H1 (cell line): ENCODE results near the gene NTNG2. TPM values are rescaled to one million over a fixed set of nuclear protein-coding genes. Genes with fewer than 3 reads are reported as not detected.

Experiments used
- CTCF ChIA-PET: fragments of 300-600 bp; sonication (Branson Sonifier 250); formaldehyde crosslinking; loops from one replicate; lab custom pipeline; 2021; ENCODE audit not compliant: partially characterized antibody; lab: Charles Lee
- POLR2A ChIA-PET: fragments of 300-600 bp; sonication (Branson Sonifier 250); formaldehyde crosslinking; loops from one replicate; lab custom pipeline; 2021; ENCODE audit warnings: inconsistent platforms; ENCODE audit not compliant: partially characterized antibody; lab: Charles Lee
- DNase-seq, 2 experiments: peaks; one replicate each; pipeline versions ENCODE4 v3.0.0 to v3.0.0-alpha.2; 2010 to 2022; ENCODE audit warnings: low spot score in 2 of 2, low read depth in 1 of 2, mixed read lengths in 1 of 2
- FAIRE-seq: peaks from 2 replicates; lab custom pipeline; 2011; peaks lifted over from hg19 to GRCh38; lab: Jason Lieb, UNC
- H2AFZ ChIP-seq: 2 replicates; pipeline ENCODE4 v1.8.1; 2012; ENCODE audit warnings: low read length, inconsistent platforms
- H2AK5ac ChIP-seq: 2 replicates; pipeline ENCODE4 v1.6.1; 2013; ENCODE audit warnings: low read depth, low read length
- H2BK120ac ChIP-seq: replicated peaks from 2 replicates; pipeline ENCODE3; 2013; ENCODE audit warnings: low read depth, low read length, inconsistent platforms
- H2BK12ac ChIP-seq: 2 replicates; pipeline ENCODE4 v1.6.1; 2013; ENCODE audit warnings: low read depth, low read length
- H2BK15ac ChIP-seq: 2 replicates; pipeline ENCODE4 v1.6.1; 2013; ENCODE audit warnings: low read length
- H2BK20ac ChIP-seq: 2 replicates; pipeline ENCODE4 v1.6.1; 2013; ENCODE audit warnings: low read length
- H2BK5ac ChIP-seq: 2 replicates; pipeline ENCODE4 v1.6.1; 2013; ENCODE audit warnings: low read depth, low read length
- H3K14ac ChIP-seq: 2 replicates; pipeline ENCODE4 v1.6.1; 2013; ENCODE audit warnings: inconsistent platforms; ENCODE audit not compliant: insufficient read length
- H3K18ac ChIP-seq: 2 replicates; pipeline ENCODE4 v1.6.1; 2013; ENCODE audit warnings: low read length; ENCODE audit errors: extremely low read depth
- H3K23ac ChIP-seq: 2 replicates; pipeline ENCODE4 v1.6.1; 2013; ENCODE audit warnings: inconsistent platforms; ENCODE audit not compliant: insufficient read length
- H3K23me2 ChIP-seq: 2 replicates; pipeline ENCODE4 v1.6.1; 2013; ENCODE audit warnings: low read depth, low read length
- H3K27ac ChIP-seq: 2 replicates; pipeline ENCODE4 v1.6.1; 2011; ENCODE audit warnings: low read depth, low read length, inconsistent platforms
- H3K27me3 ChIP-seq, 4 experiments: replicated peaks in 1 of 4; 1 replicate in 1 of 4; 2 replicates in 3 of 4; pipeline versions ENCODE4 v1.6.1 to v1.8.1; 2011 to 2013; ENCODE audit warnings: low read length in 3 of 4, mild to moderate bottlenecking in 3 of 4, inconsistent platforms in 2 of 4, mixed read lengths in 2 of 4, moderate library complexity in 1 of 4; ENCODE audit not compliant: control insufficient read depth in 3 of 4, insufficient read depth in 3 of 4; ENCODE audit errors: extremely low read depth in 1 of 4
- H3K36me3 ChIP-seq, 4 experiments: 2 replicates each; pipeline versions ENCODE4 v1.6.1 to v1.8.1; 2011 to 2013; ENCODE audit warnings: mild to moderate bottlenecking in 4 of 4, low read length in 3 of 4, moderate library complexity in 2 of 4, control low read depth in 1 of 4, inconsistent platforms in 1 of 4; ENCODE audit not compliant: insufficient read depth in 4 of 4, control insufficient read depth in 2 of 4
- H3K4ac ChIP-seq: replicated peaks from 2 replicates; pipeline ENCODE3; 2013; ENCODE audit warnings: low read length, low read depth, mixed read lengths, inconsistent platforms; ENCODE audit not compliant: insufficient read length
- H3K4me1 ChIP-seq, 4 experiments: replicated peaks in 1 of 4; 1 replicate in 1 of 4; 2 replicates in 3 of 4; pipeline versions ENCODE4 v1.6.1 to v1.8.1; 2011 to 2013; ENCODE audit warnings: low read length in 3 of 4, inconsistent platforms in 2 of 4, mixed read lengths in 1 of 4; ENCODE audit not compliant: insufficient read depth in 4 of 4, control insufficient read depth in 3 of 4
- H3K4me2 ChIP-seq, 2 experiments: 2 replicates each; pipeline versions ENCODE4 v1.6.1 to v1.8.1; 2011 to 2013; ENCODE audit warnings: low read depth in 2 of 2, low read length in 2 of 2, control low read depth in 1 of 2, inconsistent platforms in 1 of 2, mild to moderate bottlenecking in 1 of 2; ENCODE audit not compliant: insufficient read depth in 1 of 2
- H3K4me3 ChIP-seq, 4 experiments: fragments of 200-600, 300-600 bp in 1 of 4; sonication (generic), shearing (Covaris generic), sonication (Bioruptor Twin) in 1 of 4; 2 replicates each; pipeline versions ENCODE4 v1.5.1 to v1.8.1; 2011 to 2016; ENCODE audit warnings: low read length in 4 of 4, low read depth in 3 of 4, control low read depth in 2 of 4, inconsistent platforms in 2 of 4, mild to moderate bottlenecking in 2 of 4, mixed read lengths in 1 of 4, moderate library complexity in 1 of 4; ENCODE audit not compliant: insufficient read depth in 2 of 4; ENCODE audit errors: extremely low read depth in 1 of 4
- H3K56ac ChIP-seq: replicated peaks from 2 replicates; pipeline ENCODE3; 2013; ENCODE audit warnings: low read depth, mild to moderate bottlenecking, mixed read lengths, low read length, inconsistent platforms; ENCODE audit not compliant: insufficient read length
- H3K79me1 ChIP-seq: 2 replicates; pipeline ENCODE4 v1.6.1; 2013; ENCODE audit warnings: low read depth, low read length, control low read depth
- H3K79me2 ChIP-seq, 2 experiments: 2 replicates each; pipeline versions ENCODE4 v1.6.1 to v1.8.1; 2012 to 2013; ENCODE audit warnings: low read length in 2 of 2, mild to moderate bottlenecking in 2 of 2, inconsistent platforms in 1 of 2; ENCODE audit not compliant: insufficient read depth in 2 of 2, control insufficient read depth in 1 of 2
- H3K9ac ChIP-seq, 4 experiments: replicated peaks in 1 of 4; 1 replicate in 1 of 4; 2 replicates in 3 of 4; pipeline versions ENCODE4 v1.6.1 to v1.8.1; 2011 to 2013; ENCODE audit warnings: low read depth in 3 of 4, low read length in 3 of 4, control low read depth in 2 of 4, mild to moderate bottlenecking in 2 of 4, moderate library complexity in 2 of 4, inconsistent platforms in 1 of 4; ENCODE audit errors: extremely low read depth in 1 of 4
- H3K9me3 ChIP-seq, 2 experiments: 2 replicates each; pipeline versions ENCODE4 v1.6.1 to v1.8.1; 2012 to 2013; ENCODE audit warnings: mild to moderate bottlenecking in 2 of 2, moderate library complexity in 2 of 2, control low read depth in 1 of 2, inconsistent platforms in 1 of 2, low read depth in 1 of 2, low read length in 1 of 2, mixed read lengths in 1 of 2; ENCODE audit not compliant: insufficient read depth in 2 of 2
- H4K20me1 ChIP-seq, 2 experiments: replicated peaks in 1 of 2; 2 replicates each; pipeline versions ENCODE3 to v1.8.1; 2011 to 2013; ENCODE audit warnings: inconsistent platforms in 2 of 2, low read length in 2 of 2, mild to moderate bottlenecking in 1 of 2; ENCODE audit not compliant: insufficient read depth in 2 of 2, control insufficient read depth in 1 of 2
- H4K5ac ChIP-seq: 2 replicates; pipeline ENCODE4 v1.6.1; 2013; ENCODE audit warnings: low read length, low read depth, mixed read lengths, inconsistent platforms; ENCODE audit not compliant: insufficient read length
- H4K8ac ChIP-seq: 2 replicates; pipeline ENCODE4 v1.8.0; 2013; ENCODE audit warnings: mild to moderate bottlenecking, moderate library complexity, low read length, inconsistent platforms; ENCODE audit not compliant: insufficient read depth; ENCODE audit errors: extremely low read depth
- H4K91ac ChIP-seq: replicated peaks from 2 replicates; pipeline ENCODE3; 2013; ENCODE audit warnings: low read length, mixed read lengths, inconsistent platforms; ENCODE audit not compliant: insufficient read length
- CREB1 ChIP-seq: IDR thresholded peaks from 2 replicates; pipeline ENCODE4 v1.6.1; 2012; ENCODE audit warnings: inconsistent platforms
- FOSL1 ChIP-seq: IDR thresholded peaks from 2 replicates; pipeline ENCODE4 v1.6.1; 2011; ENCODE audit warnings: mild to moderate bottlenecking, low read depth, low read length, moderate library complexity; ENCODE audit not compliant: insufficient read depth
- GTF2F1 ChIP-seq: IDR thresholded peaks from 2 replicates; pipeline ENCODE4 v1.6.1; 2012; ENCODE audit warnings: low read depth, low read length, improper control_type of control experiment, borderline replicate concordance
- NRF1 ChIP-seq: IDR thresholded peaks from 2 replicates; pipeline ENCODE4 v1.6.1; 2011; ENCODE audit warnings: mild to moderate bottlenecking, low read depth, low read length, improper control_type of control experiment
- POLR2AphosphoS5 ChIP-seq: IDR thresholded peaks from 2 replicates; pipeline ENCODE4 v1.6.1; 2011; ENCODE audit warnings: low read depth, low read length
- RFX5 ChIP-seq: IDR thresholded peaks from 2 replicates; pipeline ENCODE4 v1.6.1; 2011; ENCODE audit warnings: low read depth, low read length, improper control_type of control experiment, borderline replicate concordance
- RXRA ChIP-seq: IDR thresholded peaks from 2 replicates; pipeline ENCODE4 v1.6.1; 2011; ENCODE audit warnings: low read depth, mild to moderate bottlenecking, low read length, moderate library complexity; ENCODE audit not compliant: insufficient read depth
- SIX5 ChIP-seq: IDR thresholded peaks from 2 replicates; pipeline ENCODE4 v1.6.1; 2011; ENCODE audit warnings: mild to moderate bottlenecking, low read depth, low read length
- SRF ChIP-seq: IDR thresholded peaks from 2 replicates; pipeline ENCODE4 v1.6.1; 2011; ENCODE audit warnings: mild to moderate bottlenecking, low read depth, low read length, moderate library complexity
- TAF1 ChIP-seq: IDR thresholded peaks from 2 replicates; pipeline ENCODE4 v1.6.1; 2011; ENCODE audit warnings: mild to moderate bottlenecking, low read depth, low read length
- WGBS, 2 experiments: shearing (Covaris generic) in 1 of 2; methylation state at CpG; one replicate each; pipeline versions ENCODE4 v1.1.6 to v1.1.7; 2013 to 2015; ENCODE audit warnings: low lambda C conversion rate in 2 of 2, mixed read lengths in 2 of 2, inconsistent platforms in 1 of 2, low coverage in 1 of 2, missing lambda C conversion rate in 1 of 2; ENCODE audit not compliant: insufficient replicate concordance in 2 of 2, insufficient coverage in 1 of 2, insufficient read length in 1 of 2; ENCODE audit errors: extremely low coverage in 1 of 2, missing lambda C conversion rate in 1 of 2; 5-methylcytosine and 5-hydroxymethylcytosine counted together
- polyA plus RNA-seq, 7 experiments: library from polyadenylated mRNA; depleted of rRNA in 3 of 7; stranded (reverse) in 5 of 7; unstranded in 2 of 7; fragments of >200 nt in 5 of 7; fragments of 200-250 nt in 2 of 7; gene quantifications; 1 replicate in 5 of 7; 2 replicates in 1 of 7; 4 replicates in 1 of 7; pipeline versions ENCODE4 v1.2.1 to v1.2.3, GENCODE V29; 2011 to 2013; ENCODE audit warnings: missing spikeins in 2 of 7, mixed read lengths in 2 of 7
- total RNA-seq: library from RNA; stranded (reverse); fragmentation: NEBNext Ultra II Directional; extraction: Animal tissue kit (Norgen Biotek cat#: 25700); gene quantifications from 2 replicates; pipeline ENCODE4 v1.2.1, GENCODE V29; 2021
- TF ChIP-seq, protein P1 (sequence below): IDR thresholded peaks from 2 replicates; pipeline ENCODE4 v1.6.1; 2011; ENCODE audit warnings: low read depth, mild to moderate bottlenecking, low read length; ENCODE audit not compliant: insufficient read depth
- TF ChIP-seq, protein P2 (sequence below): IDR thresholded peaks from 2 replicates; pipeline ENCODE4 v1.6.1; 2012; ENCODE audit warnings: inconsistent platforms

The NTNG2 gene
- total and polyA plus RNA-seq, 2 of the 8 experiments (the other 6 are each of a cell fraction or from before 2014, with no cell fraction given), result 1.4 to 1.5 TPM

DNA sequence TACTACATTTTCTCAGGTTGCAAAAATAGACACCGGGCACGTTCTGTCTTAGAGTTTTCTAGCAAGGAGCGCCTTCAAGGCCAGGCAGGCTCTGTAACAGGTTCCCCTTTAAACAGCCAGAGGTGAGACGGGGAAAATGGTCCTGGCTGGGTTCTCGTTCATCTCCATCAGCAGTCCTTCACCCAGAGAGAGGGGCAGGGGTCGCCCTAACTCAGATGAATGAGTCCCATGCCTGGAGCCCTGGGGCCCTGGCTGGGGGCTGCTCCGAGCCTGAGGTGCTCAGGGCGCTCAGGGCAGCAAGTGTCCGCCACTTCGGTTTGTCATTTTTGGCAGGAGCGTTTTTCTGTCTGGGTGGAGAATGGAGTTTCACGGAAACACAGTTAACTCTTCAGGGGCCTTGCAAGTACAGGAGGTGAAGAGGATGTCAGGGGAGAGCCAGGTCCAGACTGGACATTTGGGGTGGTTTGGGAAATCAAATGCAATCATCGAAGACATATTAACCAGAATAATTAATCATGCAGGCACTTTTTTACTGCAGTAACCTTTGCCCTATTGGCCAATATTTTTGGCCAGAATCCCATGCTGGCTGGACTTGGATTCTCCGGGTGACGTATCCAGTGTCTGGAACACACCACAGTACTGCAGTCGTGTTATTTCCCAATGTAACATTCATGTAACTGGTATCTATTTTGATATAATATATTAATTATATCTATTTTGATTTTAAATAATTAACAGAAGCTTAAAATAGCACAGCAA is 2.9 kb downstream of the NTNG2 start:
- H3K18ac ChIP-seq, result no peak overlapping the region
- H3K4ac ChIP-seq, result no peak overlapping the region
- peak overlapping the region in 1 of 4 experiments; percentile 81; a peak in 2 of 8 replicates for H3K4me3 ChIP-seq
- H2BK15ac ChIP-seq, result no peak overlapping the region
- 56% methylated on average over 16 of the region's 16 CpGs; no CpG with 5 or more reads in 1 of the 2 experiments for WGBS, 2 experiments
- H3K36me3 ChIP-seq, result no peaks in the 10 kb centered on the region; a peak in 1 of 8 replicates
- no peak overlapping the region for H2BK120ac ChIP-seq
- peak overlapping the region; percentile 92 to 93; a peak in 3 of 4 replicates for H3K4me2 ChIP-seq
- peaks cover 2 to 10% (median 7%) of the 10 kb centered on the region in 4 experiments; a peak in 6 of 7 replicates for H3K4me1 ChIP-seq
- H4K5ac ChIP-seq, result no peak overlapping the region
- DNase-seq, result no peak
- H3K23me2 ChIP-seq, result peaks cover 15% of the 10 kb centered on the region; the same call in 1 of the 2 replicates
- H3K9ac ChIP-seq, result no peak overlapping the region
- H3K56ac ChIP-seq, result no peak overlapping the region
- no peak overlapping the region for H2BK5ac ChIP-seq
- H2AFZ ChIP-seq, result no peak overlapping the region
- no peak for FAIRE-seq
- H4K20me1 ChIP-seq, result peaks cover 0 to 3% of the 10 kb centered on the region in 2 experiments
- no peaks in the 10 kb centered on the region for H3K79me2 ChIP-seq
- H3K79me1 ChIP-seq, result no peaks in the 10 kb centered on the region
- H3K9me3 ChIP-seq, result no peaks in the 10 kb centered on the region
- peaks cover 17 to 63% (median 55%) of the 10 kb centered on the region in 4 experiments for H3K27me3 ChIP-seq
- ChIA-PET POLR2A (interaction anchor here (1.4 to 1.7 kb wide), 4 partner anchors 10 to 76 kb away, joined by 3 to 7 read pairs (median 4); no protein-coding TSS in a partner anchor), CTCF (interaction anchor here (0.6 to 12.1 kb wide), 8 partner anchors 18 to 95 kb away, joined by 3 to 370 read pairs (median 6); no protein-coding TSS in a partner anchor)
- H4K8ac ChIP-seq, result no peak overlapping the region
- H2BK20ac ChIP-seq, result no peak overlapping the region
- H3K14ac ChIP-seq, result no peak overlapping the region
- H2AK5ac ChIP-seq, result no peak overlapping the region
- H3K23ac ChIP-seq, result no peak overlapping the region
- H3K27ac ChIP-seq, result no peak overlapping the region
- H2BK12ac ChIP-seq, result no peak overlapping the region
- H4K91ac ChIP-seq, result no peak overlapping the region
- no peak for TF ChIP-seq RFX5
- TF ChIP-seq, protein P1, sequence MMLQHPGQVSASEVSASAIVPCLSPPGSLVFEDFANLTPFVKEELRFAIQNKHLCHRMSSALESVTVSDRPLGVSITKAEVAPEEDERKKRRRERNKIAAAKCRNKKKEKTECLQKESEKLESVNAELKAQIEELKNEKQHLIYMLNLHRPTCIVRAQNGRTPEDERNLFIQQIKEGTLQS, result no peak
- TF ChIP-seq SIX5, result no peak
- TF ChIP-seq CREB1, result no peak
- TF ChIP-seq, protein P2, sequence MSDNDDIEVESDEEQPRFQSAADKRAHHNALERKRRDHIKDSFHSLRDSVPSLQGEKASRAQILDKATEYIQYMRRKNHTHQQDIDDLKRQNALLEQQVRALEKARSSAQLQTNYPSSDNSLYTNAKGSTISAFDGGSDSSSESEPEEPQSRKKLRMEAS, result no peak
- TF ChIP-seq GTF2F1, result no peak
- no peak for TF ChIP-seq FOSL1
- no peak for TF ChIP-seq POLR2AphosphoS5
- no peak for TF ChIP-seq TAF1
- no peak for TF ChIP-seq NRF1
- no peak for TF ChIP-seq RXRA
- no peak for TF ChIP-seq SRF
